Measurements from ENCODE around the gene AIFM2.

GRCh38 chr10:70117646-70118045 lies 15.0 kb downstream of the AIFM2 start:
- TF ChIP-seq CTCF (IDR thresholded peaks at IDR 0.05) (no peak), TAF1 (IDR thresholded peaks at IDR 0.05; ENCODE audit: borderline replicate concordance, low read depth, low read length) (no peak), TEAD4 (IDR thresholded peaks at IDR 0.05; ENCODE audit: borderline replicate concordance, insufficient read depth) (no peak), USF2 (IDR thresholded peaks at IDR 0.05; ENCODE audit: borderline replicate concordance, low read depth, low read length) (no peak), POLR2AphosphoS5 (IDR thresholded peaks at IDR 0.05; ENCODE audit: low read depth, low read length) (no peak), RAD21 (IDR thresholded peaks at IDR 0.05; ENCODE audit: low read length) (no peak), EP300 (IDR thresholded peaks at IDR 0.05; ENCODE audit: borderline replicate concordance in 1 of 2, low read depth in 1 of 2, low read length in 1 of 2) (no peak), GATA2 (CRISPR knock-in tag; IDR thresholded peaks at IDR 0.05) (no peak), YY1 (IDR thresholded peaks at IDR 0.05; ENCODE audit: low read depth) (no peak), EZH2phosphoT487 (IDR thresholded peaks at IDR 0.05; ENCODE audit: borderline replicate concordance, low read depth) (no peak), TCF12 (IDR thresholded peaks at IDR 0.05) (no peak), ZBTB33 (IDR thresholded peaks at IDR 0.05; ENCODE audit: borderline replicate concordance, low read depth) (no peak), ELF1 (IDR thresholded peaks at IDR 0.05) (no peak)
